ENCODE measurements around the gene MMP11. TPM values are rescaled to one million over a fixed set of nuclear protein-coding genes. Genes with fewer than 3 reads are reported as not detected.
A peak's percentile ranks its signal among the peaks of the same experiment; 100 is the strongest.

MMP11 gene
- total and polyA plus RNA-seq, 2 experiments from 2014 or later = 5.3 to 17.4 TPM

DNA sequence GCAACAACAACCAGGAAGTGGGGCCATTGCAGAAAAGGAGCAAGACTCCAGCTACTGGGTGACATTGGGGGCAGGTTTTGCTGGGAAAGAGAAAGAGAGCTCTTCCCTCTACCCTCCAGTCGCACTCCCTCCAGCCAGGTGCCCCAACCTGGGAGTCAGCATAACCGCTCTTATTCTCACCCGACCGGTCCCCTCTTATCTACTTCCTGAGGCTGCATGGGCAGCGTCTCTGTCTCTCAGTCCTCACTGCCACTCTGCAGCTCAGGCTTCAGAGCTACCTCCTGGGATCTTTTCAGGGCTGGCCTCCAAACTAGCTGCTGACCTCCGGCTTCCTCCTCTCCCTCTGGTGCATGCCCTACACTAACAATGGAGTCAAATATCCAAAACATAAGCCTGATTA is 26.9 kb upstream of the MMP11 start (continued):
- TF ChIP-seq, protein P1, sequence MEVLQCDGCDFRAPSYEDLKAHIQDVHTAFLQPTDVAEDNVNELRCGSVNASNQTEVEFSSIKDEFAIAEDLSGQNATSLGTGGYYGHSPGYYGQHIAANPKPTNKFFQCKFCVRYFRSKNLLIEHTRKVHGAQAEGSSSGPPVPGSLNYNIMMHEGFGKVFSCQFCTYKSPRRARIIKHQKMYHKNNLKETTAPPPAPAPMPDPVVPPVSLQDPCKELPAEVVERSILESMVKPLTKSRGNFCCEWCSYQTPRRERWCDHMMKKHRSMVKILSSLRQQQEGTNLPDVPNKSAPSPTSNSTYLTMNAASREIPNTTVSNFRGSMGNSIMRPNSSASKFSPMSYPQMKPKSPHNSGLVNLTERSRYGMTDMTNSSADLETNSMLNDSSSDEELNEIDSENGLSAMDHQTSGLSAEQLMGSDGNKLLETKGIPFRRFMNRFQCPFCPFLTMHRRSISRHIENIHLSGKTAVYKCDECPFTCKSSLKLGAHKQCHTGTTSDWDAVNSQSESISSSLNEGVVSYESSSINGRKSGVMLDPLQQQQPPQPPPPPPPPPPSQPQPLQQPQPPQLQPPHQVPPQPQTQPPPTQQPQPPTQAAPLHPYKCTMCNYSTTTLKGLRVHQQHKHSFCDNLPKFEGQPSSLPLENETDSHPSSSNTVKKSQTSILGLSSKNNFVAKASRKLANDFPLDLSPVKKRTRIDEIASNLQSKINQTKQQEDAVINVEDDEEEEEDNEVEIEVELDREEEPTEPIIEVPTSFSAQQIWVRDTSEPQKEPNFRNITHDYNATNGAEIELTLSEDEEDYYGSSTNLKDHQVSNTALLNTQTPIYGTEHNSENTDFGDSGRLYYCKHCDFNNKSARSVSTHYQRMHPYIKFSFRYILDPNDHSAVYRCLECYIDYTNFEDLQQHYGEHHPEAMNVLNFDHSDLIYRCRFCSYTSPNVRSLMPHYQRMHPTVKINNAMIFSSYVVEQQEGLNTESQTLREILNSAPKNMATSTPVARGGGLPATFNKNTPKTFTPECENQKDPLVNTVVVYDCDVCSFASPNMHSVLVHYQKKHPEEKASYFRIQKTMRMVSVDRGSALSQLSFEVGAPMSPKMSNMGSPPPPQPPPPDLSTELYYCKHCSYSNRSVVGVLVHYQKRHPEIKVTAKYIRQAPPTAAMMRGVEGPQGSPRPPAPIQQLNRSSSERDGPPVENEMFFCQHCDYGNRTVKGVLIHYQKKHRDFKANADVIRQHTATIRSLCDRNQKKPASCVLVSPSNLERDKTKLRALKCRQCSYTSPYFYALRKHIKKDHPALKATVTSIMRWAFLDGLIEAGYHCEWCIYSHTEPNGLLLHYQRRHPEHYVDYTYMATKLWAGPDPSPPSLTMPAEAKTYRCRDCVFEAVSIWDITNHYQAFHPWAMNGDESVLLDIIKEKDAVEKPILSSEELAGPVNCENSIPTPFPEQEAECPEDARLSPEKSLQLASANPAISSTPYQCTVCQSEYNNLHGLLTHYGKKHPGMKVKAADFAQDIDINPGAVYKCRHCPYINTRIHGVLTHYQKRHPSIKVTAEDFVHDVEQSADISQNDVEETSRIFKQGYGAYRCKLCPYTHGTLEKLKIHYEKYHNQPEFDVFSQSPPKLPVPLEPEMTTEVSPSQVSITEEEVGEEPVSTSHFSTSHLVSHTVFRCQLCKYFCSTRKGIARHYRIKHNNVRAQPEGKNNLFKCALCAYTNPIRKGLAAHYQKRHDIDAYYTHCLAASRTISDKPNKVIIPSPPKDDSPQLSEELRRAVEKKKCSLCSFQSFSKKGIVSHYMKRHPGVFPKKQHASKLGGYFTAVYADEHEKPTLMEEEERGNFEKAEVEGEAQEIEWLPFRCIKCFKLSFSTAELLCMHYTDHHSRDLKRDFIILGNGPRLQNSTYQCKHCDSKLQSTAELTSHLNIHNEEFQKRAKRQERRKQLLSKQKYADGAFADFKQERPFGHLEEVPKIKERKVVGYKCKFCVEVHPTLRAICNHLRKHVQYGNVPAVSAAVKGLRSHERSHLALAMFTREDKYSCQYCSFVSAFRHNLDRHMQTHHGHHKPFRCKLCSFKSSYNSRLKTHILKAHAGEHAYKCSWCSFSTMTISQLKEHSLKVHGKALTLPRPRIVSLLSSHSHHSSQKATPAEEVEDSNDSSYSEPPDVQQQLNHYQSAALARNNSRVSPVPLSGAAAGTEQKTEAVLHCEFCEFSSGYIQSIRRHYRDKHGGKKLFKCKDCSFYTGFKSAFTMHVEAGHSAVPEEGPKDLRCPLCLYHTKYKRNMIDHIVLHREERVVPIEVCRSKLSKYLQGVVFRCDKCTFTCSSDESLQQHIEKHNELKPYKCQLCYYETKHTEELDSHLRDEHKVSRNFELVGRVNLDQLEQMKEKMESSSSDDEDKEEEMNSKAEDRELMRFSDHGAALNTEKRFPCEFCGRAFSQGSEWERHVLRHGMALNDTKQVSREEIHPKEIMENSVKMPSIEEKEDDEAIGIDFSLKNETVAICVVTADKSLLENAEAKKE (CRISPR knock-in tag; IDR thresholded peaks at IDR 0.05) = no peak

DNA sequence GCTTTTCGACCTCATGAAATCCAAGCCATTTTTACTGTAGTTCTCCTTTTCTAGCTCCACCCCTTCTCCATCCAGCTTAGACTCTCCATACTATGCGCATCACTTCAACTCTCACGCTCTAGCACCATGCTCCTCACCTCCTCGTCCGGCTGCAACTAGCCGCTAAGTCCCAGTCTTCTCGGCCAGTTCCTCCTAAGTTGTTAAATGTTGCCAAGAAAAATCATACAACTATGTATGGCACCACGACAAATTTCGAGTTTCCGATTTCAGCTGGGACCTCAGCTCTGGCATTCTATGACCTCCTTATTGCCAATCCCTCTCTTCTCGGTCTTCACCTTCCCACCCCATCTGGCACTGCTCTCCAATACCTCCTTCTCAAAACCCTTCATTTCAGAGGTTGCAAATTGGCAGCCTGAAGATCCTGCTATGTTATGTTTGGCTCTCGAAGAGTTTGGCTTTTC is 22.8 kb upstream of the MMP11 start:
- H3K4me3 Mint-ChIP-seq = peak overlapping the region; percentile 80
- Histone ChIP-seq H3K79me2 (replicated peaks; ENCODE audit: insufficient read depth) (no peaks in the 10 kb centered on the region; the same call in 1 of the 2 replicates), H3K4me2 (peak overlapping the region; percentile 95), H3K9me2 (ENCODE audit: insufficient read depth) (no peaks in the 10 kb centered on the region), H3K36me3 (ENCODE audit: insufficient read depth) (no peaks in the 10 kb centered on the region), H3K27me3 (ENCODE audit: insufficient read depth) (no peaks in the 10 kb centered on the region), H3K4me3 (peak overlapping the region; percentile 91), H2AFZ (no peak overlapping the region), H3F3A (replicated peaks; ENCODE audit: low read depth) (0 out of 2 replicates have a peak, but pooled peaks cover 5% of the 10 kb centered on the region), H3K4me1 (ENCODE audit: insufficient read depth) (peaks cover 10% of the 10 kb centered on the region), H4K20me1 (replicated peaks; ENCODE audit: insufficient read depth) (no peaks in the 10 kb centered on the region), H3K27ac (ENCODE audit: low read depth) (no peak overlapping the region)
- H3K36me3 Mint-ChIP-seq (ENCODE audit: low read depth) = peaks cover 7% of the 10 kb centered on the region
- peaks cover 29% of the 10 kb centered on the region for H3K4me1 Mint-ChIP-seq
- ATAC-seq (no peak), DNase-seq (ENCODE audit: low spot score) (no peak)
- H3K9me3 Mint-ChIP-seq = no peaks in the 10 kb centered on the region
- no peak overlapping the region for H3K27ac Mint-ChIP-seq
- peaks cover 20% of the 10 kb centered on the region for H3K27me3 Mint-ChIP-seq (ENCODE audit: insufficient read depth, low read depth, poor library complexity)
- TF ChIP-seq JUNB (IDR thresholded peaks at IDR 0.05; ENCODE audit: unreplicated experiment) (no peak), STAT1 (IDR thresholded peaks at IDR 0.05; ENCODE audit: unreplicated experiment) (no peak), NANOG (IDR thresholded peaks at IDR 0.05; ENCODE audit: borderline replicate concordance) (no peak), ZNF114 (CRISPR knock-in tag; IDR thresholded peaks at IDR 0.05) (no peak), EZH2 (IDR thresholded peaks at IDR 0.05; ENCODE audit: low read depth, unreplicated experiment) (no peak), ZNF331 (CRISPR knock-in tag; IDR thresholded peaks at IDR 0.05; ENCODE audit: low read depth) (no peak), CREB1 (CRISPR knock-in tag; IDR thresholded peaks at IDR 0.05; ENCODE audit: low read depth) (no peak), POLR2AphosphoS5 (IDR thresholded peaks at IDR 0.05; ENCODE audit: low read depth) (no peak), EZH2phosphoT487 (IDR thresholded peaks at IDR 0.05; ENCODE audit: unreplicated experiment) (no peak)
- TF ChIP-seq, protein P2, sequence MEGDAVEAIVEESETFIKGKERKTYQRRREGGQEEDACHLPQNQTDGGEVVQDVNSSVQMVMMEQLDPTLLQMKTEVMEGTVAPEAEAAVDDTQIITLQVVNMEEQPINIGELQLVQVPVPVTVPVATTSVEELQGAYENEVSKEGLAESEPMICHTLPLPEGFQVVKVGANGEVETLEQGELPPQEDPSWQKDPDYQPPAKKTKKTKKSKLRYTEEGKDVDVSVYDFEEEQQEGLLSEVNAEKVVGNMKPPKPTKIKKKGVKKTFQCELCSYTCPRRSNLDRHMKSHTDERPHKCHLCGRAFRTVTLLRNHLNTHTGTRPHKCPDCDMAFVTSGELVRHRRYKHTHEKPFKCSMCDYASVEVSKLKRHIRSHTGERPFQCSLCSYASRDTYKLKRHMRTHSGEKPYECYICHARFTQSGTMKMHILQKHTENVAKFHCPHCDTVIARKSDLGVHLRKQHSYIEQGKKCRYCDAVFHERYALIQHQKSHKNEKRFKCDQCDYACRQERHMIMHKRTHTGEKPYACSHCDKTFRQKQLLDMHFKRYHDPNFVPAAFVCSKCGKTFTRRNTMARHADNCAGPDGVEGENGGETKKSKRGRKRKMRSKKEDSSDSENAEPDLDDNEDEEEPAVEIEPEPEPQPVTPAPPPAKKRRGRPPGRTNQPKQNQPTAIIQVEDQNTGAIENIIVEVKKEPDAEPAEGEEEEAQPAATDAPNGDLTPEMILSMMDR (conservative IDR thresholded peaks at IDR 0.05; ENCODE audit: low read depth in 2 of 2) = no peak
- TF ChIP-seq, protein P3, sequence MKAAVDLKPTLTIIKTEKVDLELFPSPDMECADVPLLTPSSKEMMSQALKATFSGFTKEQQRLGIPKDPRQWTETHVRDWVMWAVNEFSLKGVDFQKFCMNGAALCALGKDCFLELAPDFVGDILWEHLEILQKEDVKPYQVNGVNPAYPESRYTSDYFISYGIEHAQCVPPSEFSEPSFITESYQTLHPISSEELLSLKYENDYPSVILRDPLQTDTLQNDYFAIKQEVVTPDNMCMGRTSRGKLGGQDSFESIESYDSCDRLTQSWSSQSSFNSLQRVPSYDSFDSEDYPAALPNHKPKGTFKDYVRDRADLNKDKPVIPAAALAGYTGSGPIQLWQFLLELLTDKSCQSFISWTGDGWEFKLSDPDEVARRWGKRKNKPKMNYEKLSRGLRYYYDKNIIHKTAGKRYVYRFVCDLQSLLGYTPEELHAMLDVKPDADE (IDR thresholded peaks at IDR 0.05) = no peak
- TF ChIP-seq, protein P4, sequence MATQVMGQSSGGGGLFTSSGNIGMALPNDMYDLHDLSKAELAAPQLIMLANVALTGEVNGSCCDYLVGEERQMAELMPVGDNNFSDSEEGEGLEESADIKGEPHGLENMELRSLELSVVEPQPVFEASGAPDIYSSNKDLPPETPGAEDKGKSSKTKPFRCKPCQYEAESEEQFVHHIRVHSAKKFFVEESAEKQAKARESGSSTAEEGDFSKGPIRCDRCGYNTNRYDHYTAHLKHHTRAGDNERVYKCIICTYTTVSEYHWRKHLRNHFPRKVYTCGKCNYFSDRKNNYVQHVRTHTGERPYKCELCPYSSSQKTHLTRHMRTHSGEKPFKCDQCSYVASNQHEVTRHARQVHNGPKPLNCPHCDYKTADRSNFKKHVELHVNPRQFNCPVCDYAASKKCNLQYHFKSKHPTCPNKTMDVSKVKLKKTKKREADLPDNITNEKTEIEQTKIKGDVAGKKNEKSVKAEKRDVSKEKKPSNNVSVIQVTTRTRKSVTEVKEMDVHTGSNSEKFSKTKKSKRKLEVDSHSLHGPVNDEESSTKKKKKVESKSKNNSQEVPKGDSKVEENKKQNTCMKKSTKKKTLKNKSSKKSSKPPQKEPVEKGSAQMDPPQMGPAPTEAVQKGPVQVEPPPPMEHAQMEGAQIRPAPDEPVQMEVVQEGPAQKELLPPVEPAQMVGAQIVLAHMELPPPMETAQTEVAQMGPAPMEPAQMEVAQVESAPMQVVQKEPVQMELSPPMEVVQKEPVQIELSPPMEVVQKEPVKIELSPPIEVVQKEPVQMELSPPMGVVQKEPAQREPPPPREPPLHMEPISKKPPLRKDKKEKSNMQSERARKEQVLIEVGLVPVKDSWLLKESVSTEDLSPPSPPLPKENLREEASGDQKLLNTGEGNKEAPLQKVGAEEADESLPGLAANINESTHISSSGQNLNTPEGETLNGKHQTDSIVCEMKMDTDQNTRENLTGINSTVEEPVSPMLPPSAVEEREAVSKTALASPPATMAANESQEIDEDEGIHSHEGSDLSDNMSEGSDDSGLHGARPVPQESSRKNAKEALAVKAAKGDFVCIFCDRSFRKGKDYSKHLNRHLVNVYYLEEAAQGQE (IDR thresholded peaks at IDR 0.05; ENCODE audit: unreplicated experiment) = no peak
